ENCODE measurements around the gene ALOX12B. TPM values are rescaled to one million over a fixed set of nuclear protein-coding genes. Genes with fewer than 3 reads are reported as not detected.
"Not testable (repeated sequence)": the region's sequence is repeated elsewhere in the genome, so short reads cannot be mapped to it uniquely, and the experiment has no call there.

Gene ALOX12B
- polyA plus RNA-seq, 3 donors = 0.54 to 0.91 (median 0.68) TPM

DNA sequence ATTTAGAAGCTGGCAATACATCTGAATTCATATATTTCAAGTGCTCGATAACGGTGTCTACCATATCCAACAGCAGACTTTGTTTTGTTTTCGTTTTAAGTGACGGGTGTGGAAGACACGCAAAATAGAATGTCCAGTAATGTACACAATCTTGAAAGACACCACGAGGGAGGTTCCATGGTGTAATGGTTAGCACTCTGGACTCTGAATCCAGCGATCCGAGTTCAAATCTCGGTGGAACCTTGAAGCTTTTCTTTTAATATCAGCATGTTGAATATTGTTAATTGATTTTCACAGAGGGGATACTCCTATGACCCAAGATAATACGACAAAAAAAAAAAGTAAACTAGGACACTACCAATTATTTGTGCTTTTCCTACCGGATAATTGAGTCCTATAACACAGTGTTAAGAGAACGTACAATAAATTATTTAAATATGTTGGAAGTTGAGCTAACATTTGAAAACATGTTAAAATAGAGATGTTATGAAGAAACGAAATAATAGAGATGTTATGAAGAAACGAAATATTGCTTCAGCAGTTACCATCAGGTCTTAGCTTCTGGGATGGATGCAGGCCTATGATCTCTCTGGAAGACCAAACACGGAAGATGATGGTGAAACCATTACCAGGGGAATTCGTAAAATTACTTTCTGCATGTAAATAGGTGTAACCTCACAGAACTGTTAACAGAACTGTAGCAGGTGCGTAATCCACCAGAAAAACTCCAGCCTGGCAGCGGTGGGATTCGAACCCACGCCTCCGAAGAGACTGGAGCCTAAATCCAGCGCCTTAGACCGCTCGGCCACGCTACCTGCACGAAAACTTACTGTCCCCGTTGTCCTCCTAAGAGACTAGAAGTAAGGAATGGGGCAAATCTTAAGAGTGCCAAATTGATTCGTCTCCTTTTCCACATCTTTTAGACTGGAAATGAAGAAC, 32.3 kb upstream of the ALOX12B start:
- peak in 2 of 3 donors; percentile 90 to 91 for DNase-seq (ENCODE audit: low read depth in 3 of 3, low spot score in 2 of 3)

- peak in 1 of 3 donors; percentile 76 for DNase-seq (ENCODE audit: low read depth in 3 of 3, low spot score in 2 of 3)
These were observed 31.5 kb upstream of the ALOX12B start for GRCh38 chr17:8118769-8119580.

GRCh38 chr17:8117980-8118768, 30.7 kb upstream of the ALOX12B start, which contains the start of gene ALOXE3:
ALOXE3 (minus strand) TSS chr17:8118514; CDS start chr17:8117990, 524 bp downstream.
- no peak for DNase-seq (ENCODE audit: low read depth in 3 of 3, low spot score in 2 of 3)

DNA sequence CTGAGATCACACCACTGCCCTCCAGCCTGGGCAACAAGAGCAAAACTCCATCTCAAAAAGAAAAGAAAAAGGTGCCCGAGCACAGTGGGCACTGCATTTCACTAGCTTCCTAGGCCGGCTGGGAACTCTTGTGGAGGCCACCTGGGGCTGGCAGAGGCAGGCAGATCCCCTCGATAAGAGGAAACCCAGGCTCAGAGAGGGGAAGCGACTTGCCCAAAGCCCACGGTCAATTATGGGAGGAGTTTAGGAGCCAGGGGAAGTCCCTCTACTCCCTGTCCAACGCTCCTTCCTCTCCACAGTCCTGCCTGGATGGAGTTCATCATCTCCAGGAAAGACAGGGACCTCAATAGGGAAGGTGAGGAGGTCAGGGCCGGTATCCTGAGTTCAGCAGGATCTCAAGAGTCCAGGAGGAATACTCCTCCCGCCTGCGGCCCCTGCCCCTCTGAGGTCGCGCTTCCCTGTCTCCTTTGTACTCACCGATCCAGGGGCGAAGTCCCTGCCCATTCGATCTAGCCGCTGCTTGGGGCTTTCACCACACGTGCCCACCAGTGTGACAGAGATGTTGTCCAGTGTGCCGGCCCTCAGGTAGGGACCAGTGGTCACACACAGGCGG, 30.0 kb upstream of the ALOX12B start:
- DNase-seq (ENCODE audit: low read depth in 3 of 3, low spot score in 2 of 3) = no peak

- no peak for DNase-seq (ENCODE audit: low read depth in 3 of 3, low spot score in 2 of 3)
These were observed 29.3 kb upstream of the ALOX12B start for GRCh38 chr17:8116776-8117175.

DNA sequence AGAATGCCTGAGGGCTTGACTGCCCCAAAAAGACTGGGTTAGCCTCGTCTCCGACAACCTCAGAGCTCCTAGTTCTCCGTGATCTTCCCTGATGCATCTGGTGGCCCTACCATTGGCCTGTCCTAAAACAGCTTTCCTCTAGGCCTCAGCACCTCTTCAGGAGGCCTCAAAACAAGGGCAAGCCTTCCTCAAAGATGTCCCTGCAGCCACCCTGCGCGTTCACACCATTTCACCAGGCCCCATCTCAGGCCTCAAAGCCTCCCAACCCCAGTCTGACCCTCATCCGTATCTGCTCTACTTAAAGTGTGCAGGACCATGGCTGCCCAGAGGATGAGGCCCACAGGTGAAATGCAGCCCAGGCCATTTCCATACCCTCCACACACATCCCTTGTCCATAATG, 23.4 kb upstream of the ALOX12B start:
- DNase-seq (ENCODE audit: low read depth in 3 of 3, low spot score in 2 of 3) = no peak

DNA sequence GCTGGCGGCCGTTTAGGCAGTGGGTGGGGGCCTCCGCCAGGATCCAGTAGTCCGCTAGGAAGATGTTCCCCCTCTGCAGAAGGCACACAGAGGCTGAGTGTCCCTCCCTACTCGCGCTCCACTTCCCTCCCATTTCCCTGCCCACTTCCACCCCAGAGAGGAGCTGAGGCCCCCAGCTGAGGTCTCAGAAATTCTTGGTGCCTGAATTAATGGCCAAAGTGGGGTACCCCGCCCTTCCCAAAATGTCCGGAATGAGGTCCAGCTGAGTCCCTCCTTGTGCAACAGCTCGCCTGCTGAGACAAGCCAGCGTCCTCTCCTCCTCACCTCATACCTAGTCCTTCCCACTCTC, 22.9 kb upstream of the ALOX12B start:
- DNase-seq (ENCODE audit: low read depth in 3 of 3, low spot score in 2 of 3) = no peak

- DNase-seq (ENCODE audit: low read depth in 3 of 3, low spot score in 2 of 3) = no peak
These were observed 22.3 kb upstream of the ALOX12B start for GRCh38 chr17:8109661-8110455.

- no peak for DNase-seq (ENCODE audit: low read depth in 3 of 3, low spot score in 2 of 3)
These were observed 21.6 kb upstream of the ALOX12B start for GRCh38 chr17:8108972-8109660.

DNA sequence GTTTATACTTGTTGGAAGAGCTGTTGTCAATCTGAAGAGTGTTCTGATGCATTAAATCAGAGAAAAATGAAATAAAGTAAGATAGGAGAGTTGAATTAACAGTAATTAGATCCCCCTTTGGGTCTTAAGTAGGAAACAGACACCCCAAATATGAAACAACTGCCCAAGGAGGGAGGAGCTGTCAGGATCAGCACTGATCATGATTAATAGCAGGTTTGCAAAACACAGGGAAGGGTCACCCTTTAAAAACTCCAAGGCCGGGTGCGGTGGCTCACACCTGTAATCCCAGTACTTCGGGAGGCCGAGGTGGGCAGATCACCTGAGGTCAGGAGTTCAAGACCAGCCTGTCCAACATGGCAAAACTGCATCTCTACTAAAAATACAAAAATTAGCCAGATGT, 19.5 kb upstream of the ALOX12B start:
- DNase-seq (ENCODE audit: low read depth in 3 of 3, low spot score in 2 of 3) = not testable (repeated sequence)

DNA sequence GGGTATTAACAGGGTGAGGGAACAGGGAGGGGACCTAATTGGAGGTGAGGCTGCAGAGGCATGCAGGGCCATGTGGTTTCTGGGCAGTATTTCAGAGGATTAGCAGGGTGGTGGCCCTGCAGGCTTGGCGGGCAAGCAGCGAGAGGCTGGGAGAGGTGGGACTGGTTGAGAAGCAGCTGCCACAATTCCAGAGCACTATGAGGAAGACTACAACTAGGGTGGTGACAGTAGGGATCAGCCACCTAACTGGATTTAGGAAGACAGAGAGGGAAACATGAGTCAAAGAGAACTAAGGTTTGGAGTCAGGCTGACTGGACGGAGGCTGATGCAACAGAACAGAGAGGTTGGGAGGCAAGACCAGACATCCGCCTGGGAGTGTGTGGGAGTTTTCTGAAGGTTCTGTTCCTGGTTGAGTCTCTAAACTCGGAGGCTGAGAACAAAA, 18.5 kb upstream of the ALOX12B start:
- DNase-seq (ENCODE audit: low read depth in 3 of 3, low spot score in 2 of 3) = no peak

GRCh38 chr17:8104911-8105310, 17.4 kb upstream of the ALOX12B start:
- no peak for DNase-seq (ENCODE audit: low read depth in 3 of 3, low spot score in 2 of 3)

GRCh38 chr17:8103549-8103948, 16.0 kb upstream of the ALOX12B start:
- no peak for DNase-seq (ENCODE audit: low read depth in 3 of 3, low spot score in 2 of 3)

DNA sequence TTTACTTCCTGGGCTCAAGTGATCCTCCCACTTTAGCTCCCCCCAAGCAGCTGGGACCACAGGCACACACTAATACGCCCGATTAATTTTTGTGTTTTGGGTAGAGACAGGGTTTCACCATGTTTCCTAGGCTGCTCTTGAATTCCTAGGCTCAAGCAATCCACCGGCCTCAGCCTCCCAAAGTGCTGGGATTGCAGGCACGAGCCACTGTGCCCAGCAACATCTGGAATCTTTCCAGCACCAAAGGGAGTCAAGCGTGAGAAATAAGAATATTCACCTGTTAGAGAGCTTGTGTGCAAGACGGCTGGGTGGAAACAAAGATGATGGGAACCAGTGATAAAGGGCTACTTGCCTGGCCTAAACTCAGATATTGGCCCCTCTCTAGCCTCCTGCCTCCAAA, 14.2 kb upstream of the ALOX12B start:
- DNase-seq (ENCODE audit: low read depth in 3 of 3, low spot score in 2 of 3) = no peak

DNA sequence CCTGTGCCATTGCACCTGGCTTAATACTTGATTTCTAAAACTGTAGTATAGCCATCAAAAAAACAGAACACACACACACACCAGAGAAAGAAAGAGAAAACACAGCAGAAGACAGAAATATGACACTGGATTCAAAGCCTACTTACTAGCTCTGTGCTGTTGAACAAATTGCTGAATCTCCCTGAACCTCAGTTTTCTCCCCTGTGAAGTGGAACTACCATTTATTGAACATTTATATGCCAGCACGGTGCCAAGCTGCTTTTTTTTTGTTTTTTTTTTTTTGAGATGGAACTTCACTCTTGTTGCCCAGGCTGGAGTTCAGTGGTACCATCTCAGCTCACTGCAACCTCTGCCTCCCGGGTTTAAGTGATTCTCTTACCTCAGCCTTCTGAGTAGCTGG, 13.2 kb upstream of the ALOX12B start:
- DNase-seq (ENCODE audit: low read depth in 3 of 3, low spot score in 2 of 3) = no peak

- no peak for DNase-seq (ENCODE audit: low read depth in 3 of 3, low spot score in 2 of 3)
These were observed 12.6 kb upstream of the ALOX12B start for GRCh38 chr17:8100111-8100510.

DNA sequence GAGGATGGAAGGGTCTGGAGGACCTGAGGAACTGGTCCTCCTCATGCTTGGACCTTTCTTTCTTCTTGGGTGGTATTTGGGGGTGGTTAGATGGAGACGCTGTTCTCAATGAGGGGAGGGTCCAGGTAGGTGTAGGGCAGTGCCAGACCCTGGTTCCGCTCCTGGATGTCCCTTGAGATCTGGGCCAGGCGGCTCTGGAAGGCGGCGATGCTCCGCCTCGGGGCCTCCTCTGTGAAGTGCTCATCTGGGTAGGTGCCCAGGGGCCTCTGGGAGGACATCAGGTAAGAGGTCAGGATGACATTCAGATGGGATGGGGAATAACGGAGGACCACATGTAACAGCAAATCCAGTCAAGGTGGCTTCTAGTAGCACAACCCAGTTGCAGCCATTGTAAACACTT, 9.0 kb upstream of the ALOX12B start:
- no peak for DNase-seq (ENCODE audit: low read depth in 3 of 3, low spot score in 2 of 3)

- DNase-seq (ENCODE audit: low read depth in 3 of 3, low spot score in 2 of 3) = no peak
These were observed 7.8 kb upstream of the ALOX12B start for GRCh38 chr17:8095361-8095760.
